HG03469 (cell line): ENCODE measurements around the gene ECHDC1.

Experiments used
- ATAC-seq: cut with Tn5 transposase; IDR thresholded peaks from one replicate; pipeline ENCODE4 v1.9.1; 2021; ENCODE audit warnings: mild to moderate bottlenecking, moderate library complexity, moderate number of reproducible peaks; ENCODE audit not compliant: unreplicated experiment

Gene ECHDC1

DNA sequence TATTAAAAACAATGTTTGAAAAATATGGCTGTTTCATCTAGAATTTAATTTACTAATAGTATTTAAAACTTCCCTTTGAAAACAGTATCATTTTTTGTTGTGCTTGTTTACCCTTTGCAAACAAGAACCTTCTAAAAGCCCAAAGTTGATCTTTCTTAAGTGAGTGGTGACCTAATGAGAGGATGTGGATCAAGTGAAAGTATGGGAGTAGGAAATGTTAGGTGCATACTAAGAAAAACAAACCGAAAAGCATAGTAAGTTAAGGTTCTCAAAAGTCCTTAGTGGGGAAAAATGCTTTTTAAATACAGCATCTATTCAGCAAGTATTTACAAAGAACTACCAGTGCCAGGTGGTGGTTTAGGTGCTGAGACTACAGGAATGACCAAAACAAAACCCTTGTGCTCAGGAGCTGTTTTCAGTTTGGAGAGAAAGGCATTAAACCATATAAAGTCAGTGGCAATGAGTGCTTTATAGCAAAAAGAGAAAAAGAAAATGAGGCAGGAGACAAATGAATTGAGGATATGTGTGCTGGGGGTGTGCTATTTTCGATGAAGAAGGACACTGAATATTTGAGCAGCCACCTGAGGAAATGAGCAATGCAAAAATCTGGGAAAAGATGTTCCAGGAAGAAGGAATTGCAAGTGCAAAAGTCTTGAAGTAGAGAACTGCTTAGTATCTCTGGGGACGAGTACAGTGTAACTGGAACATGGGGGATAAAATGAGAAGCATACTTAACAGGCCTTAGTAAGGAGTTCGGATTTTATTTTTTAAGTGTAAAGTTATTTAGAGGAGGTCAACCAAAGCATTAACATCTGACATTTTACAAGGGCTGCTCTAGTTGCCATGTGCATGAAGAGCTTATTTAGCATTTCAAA lies 52.8 kb downstream of the ECHDC1 start:
- no peak for ATAC-seq

DNA sequence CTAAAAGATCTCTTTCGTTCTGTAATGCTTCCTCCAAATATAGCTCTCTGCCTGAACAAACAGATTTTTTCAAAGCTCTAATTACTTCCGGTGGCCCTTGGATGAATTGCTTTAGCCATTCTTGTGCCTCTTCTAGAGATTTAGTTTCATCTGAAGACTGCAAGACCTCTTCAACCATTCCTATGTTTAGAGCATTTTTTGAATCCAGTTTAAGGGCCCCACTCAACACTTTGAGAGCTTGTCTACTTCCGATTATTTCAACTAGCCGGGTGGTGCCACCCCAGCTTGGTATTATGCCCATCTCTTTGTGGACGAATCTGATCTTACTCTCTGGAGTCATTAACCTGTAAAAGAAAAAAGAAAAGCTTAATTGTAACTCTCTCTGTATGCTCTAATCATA lies 53.5 kb downstream of the ECHDC1 start:
- no peak for ATAC-seq

DNA sequence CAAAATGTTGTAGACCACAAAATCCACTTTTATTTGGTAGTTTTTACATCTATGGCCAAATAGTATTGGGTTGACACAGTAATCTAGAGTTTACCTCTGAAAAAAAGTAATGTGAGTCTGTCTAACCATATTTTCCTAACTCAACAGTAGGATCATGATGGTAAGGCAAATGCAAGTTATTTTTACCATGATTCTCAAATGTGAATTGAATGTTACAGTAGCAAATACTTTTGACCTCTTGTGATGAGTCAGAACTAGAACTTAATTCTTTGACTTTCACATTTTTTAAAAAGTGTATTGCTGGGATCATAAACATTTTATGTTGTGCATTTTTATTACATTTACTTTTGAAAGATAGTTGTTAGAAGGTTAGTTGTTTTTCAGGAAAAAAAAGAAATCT lies 54.7 kb downstream of the ECHDC1 start:
- ATAC-seq: peak; percentile 30

- no peak for ATAC-seq
These were observed 61.2 kb downstream of the ECHDC1 start for GRCh38 chr6:127282184-127282583.

DNA sequence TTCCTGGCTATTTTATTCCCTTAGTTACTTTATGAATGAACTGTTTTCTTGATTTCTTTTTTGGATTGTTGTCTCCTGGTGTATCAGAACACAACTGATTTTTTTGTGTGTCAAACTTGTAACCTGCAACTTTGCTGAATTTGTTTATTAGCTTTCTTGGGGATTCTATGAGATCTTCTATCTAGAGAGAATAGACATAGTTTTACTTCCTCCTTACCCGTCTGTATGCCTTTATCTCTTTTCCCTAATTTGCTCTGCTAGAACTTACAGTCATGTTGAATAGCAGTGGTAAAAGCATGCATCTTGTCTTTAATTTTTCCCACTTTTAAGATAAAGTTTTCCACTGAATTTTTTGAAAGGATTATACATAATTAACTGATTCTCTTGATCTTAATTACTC lies 63.6 kb downstream of the ECHDC1 start:
- no peak for ATAC-seq

GRCh38 chr6:127277878-127278843 lies 65.2 kb downstream of the ECHDC1 start:
- no peak for ATAC-seq

DNA sequence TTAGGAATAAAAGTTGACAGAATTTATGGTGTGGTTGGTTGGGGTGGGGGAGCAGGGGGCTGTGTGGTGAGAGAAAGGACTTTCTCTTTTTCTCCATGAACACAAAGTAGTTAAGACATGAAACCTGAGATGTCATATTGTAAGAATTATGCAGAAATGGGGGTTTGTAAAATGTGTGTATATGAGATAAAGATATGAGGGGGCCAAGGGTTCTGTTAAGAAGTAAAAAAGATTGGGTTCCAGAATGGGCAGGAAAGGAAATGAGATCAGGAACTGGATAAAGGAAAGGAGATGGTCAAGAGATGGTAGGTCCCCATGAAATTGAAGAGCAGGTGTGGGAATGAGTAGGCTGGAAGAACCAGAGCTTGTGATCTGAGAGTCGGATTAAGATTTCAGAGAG lies 67.1 kb downstream of the ECHDC1 start:
- ATAC-seq: no peak

DNA sequence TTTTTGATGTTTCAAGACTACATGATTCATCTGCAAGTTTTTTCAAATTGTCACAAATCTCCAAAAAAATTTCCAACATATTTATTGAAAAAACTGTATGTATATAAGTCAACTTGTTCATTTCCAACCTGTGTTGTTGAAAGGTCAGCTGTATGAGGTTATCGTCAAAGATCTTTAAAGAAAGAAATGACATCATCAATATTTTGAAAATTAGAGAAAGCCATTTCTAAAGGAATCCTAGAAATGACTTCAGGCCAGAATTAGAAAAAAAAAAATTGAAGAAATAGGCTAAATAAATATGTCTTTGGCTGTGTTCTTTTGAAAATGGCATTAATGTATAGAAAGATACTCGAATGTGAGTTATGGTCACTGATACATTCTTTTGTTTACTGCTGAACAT lies 69.9 kb downstream of the ECHDC1 start:
- ATAC-seq: no peak

- no peak for ATAC-seq
These were observed 70.8 kb downstream of the ECHDC1 start for GRCh38 chr6:127272576-127272975.

DNA sequence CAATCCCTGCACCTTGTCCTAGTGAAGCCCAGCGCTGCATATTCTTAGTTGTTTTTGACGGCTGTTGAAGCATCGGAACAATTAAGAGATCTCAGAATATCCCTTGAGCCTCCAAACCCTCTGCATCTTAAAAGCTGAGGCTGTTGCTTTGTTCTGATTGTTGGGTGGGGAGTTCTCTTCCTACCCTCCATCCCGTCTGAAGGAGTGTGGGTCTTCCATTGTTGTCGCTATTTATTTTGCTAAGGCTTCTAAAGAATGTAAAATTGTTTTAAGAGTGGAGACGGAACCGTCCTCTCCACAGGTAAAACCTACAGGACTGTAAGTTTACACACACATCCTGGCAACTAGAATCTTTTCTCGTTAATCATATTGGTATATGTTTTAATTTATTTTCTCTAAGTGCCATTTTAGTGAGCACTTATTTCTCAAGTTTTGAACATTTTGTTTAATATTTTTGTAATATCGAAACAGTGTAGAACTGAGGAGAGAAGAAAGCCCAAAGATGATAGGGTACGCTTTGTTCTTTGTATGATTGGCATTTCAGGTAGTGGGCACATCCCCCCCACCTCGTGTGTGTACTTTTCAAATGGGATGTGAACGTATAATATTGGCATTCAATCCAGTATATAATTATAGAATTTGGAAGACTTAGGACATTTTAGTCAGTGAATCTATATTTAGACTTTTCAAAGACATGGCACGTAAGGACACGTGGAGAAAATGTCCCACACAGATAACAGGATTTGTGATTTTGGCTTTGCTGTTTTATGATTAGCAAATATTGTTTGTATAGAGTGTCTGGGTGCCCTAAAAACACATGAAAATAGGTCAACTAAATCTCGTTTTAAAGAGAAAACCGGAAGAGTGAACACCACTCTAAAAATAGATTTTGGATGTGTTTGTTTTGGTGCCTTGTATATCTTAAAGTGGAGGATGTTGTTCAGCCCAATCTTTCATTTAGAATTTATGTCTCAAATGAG lies 75.5 kb downstream of the ECHDC1 start:
- ATAC-seq: peak; percentile 3

DNA sequence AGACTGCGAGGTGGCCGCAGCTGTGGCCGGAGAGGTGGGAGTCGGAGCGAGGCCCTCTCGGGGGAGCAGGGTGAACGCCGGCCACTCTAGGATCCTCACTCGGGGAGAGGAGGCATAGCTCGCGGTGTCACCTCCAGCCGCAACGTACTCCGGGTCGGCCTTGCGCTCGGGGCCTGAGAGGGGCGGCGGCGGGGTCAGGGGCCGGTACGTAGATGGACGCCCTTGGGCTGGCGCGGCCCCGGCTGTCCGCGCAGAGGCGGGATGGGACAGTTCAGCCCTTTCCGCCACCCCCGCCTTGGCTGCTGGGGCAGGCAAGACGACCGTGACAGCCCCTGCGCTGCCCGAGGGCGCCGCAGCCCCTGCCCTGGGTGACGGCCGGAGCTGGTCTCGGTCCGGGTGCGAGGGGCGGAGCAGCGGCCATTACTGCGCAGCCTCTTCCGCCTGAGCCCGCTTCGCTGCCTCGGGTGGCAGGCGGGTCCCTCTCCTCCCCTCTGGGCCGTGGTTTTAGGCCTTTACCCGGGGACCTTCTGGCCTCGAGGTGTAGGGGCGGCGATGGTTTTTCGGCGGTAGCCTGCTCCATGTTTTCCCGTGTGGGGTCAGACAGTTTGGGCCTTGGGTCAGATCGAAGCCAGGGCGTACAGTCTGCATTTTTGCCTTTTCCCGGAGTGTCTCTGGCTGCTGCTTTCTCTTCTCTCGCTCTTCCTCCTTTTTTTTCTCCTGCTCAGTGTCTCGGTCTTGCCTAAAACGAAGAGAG lies 76.3 kb downstream of the ECHDC1 start:
- ATAC-seq: peak; percentile 55

GRCh38 chr6:127266178-127266891 lies 77.1 kb downstream of the ECHDC1 start, which contains the start of gene RNF146:
RNF146 (plus strand) TSS chr6:127266864; CDS start chr6:127280339, 13,475 bp downstream.
- peak; percentile 67 for ATAC-seq

GRCh38 chr6:127263481-127263880 lies 79.9 kb downstream of the ECHDC1 start:
- no peak for ATAC-seq

GRCh38 chr6:127262896-127263295 lies 80.5 kb downstream of the ECHDC1 start:
- no peak for ATAC-seq

DNA sequence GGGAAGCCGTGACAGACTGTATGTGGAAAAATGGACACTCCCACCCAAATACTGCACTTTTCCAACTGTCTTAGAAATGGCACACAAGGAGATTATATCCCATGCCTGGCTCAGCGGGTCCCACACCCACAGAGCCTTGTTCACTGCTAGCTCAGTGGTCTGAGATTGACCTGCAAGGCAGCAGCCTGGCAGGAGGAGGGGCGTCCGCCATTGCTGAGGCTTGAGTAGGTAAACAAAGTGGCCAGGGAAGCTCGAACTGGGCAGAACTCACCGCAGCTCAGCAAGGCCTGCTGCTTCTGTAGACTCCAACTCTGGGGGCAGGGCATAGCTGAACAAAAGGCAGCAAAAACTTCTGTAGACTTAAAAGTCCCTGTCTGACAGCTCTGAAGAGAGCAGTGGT lies 88.1 kb downstream of the ECHDC1 start:
- ATAC-seq: no peak

- ATAC-seq: no peak
These were observed 93.8 kb downstream of the ECHDC1 start for GRCh38 chr6:127249621-127250020.

- ATAC-seq: no peak
These were observed 96.0 kb downstream of the ECHDC1 start for GRCh38 chr6:127247114-127248096.

DNA sequence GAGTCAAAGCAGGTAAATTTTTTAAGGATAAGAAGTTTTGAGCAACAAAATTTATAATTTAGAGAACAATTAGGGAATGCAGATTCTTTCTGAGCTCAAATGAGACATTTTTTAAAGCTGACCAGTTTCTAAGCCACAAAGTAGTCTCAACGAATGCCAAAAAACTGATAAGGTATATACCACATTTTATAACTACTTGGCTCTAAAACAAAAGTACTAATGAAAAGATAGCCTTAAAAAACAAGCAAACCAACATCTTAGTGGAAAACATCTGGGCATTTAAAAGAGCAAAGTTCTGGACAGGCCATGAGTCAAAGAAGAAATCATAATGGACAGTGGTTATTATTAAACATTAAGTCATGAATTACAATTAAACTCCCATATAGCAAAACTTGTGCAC lies 99.9 kb downstream of the ECHDC1 start:
- ATAC-seq: no peak
